ENCODE measurements around the gene DNASE2B.

DNA sequence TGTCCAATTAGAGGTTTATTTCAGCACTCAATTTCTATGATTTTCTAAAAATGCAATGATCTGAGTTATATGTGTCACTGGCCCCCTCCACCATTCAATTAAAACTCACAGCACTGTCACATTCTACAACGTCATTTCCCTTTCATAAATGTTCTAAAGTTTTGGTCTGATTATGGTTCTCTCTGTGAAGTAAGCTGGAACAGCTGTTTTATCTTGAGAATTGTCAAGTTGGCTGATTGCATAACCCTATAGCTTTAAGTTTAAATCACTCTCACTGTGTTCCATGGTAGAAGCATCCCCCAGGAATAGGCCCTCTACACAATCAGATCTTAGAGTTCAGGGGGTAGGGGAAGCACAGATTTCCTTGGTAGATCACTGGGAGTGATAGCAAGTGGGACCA lies 41.4 kb upstream of the DNASE2B start:
- TF ChIP-seq RCOR1 (IDR thresholded peaks at IDR 0.05; ENCODE audit: low read depth, low read length) (no peak), RARB (CRISPR knock-in tag; IDR thresholded peaks at IDR 0.05) (no peak), POLR2A (IDR thresholded peaks at IDR 0.05; ENCODE audit: low read length) (no peak), EP300 (IDR thresholded peaks at IDR 0.05) (no peak), CHD4 (IDR thresholded peaks at IDR 0.05; ENCODE audit: borderline replicate concordance) (no peak), JUNB (IDR thresholded peaks at IDR 0.05) (no peak), MAZ (IDR thresholded peaks at IDR 0.05; ENCODE audit: borderline replicate concordance, low read depth, low read length) (no peak), MAFK (IDR thresholded peaks at IDR 0.05; ENCODE audit: partially characterized antibody) (no peak)
- TF ChIP-seq, protein P1, sequence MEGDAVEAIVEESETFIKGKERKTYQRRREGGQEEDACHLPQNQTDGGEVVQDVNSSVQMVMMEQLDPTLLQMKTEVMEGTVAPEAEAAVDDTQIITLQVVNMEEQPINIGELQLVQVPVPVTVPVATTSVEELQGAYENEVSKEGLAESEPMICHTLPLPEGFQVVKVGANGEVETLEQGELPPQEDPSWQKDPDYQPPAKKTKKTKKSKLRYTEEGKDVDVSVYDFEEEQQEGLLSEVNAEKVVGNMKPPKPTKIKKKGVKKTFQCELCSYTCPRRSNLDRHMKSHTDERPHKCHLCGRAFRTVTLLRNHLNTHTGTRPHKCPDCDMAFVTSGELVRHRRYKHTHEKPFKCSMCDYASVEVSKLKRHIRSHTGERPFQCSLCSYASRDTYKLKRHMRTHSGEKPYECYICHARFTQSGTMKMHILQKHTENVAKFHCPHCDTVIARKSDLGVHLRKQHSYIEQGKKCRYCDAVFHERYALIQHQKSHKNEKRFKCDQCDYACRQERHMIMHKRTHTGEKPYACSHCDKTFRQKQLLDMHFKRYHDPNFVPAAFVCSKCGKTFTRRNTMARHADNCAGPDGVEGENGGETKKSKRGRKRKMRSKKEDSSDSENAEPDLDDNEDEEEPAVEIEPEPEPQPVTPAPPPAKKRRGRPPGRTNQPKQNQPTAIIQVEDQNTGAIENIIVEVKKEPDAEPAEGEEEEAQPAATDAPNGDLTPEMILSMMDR (IDR thresholded peaks at IDR 0.05) = no peak
- TF ChIP-seq, protein P2, sequence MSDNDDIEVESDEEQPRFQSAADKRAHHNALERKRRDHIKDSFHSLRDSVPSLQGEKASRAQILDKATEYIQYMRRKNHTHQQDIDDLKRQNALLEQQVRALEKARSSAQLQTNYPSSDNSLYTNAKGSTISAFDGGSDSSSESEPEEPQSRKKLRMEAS (IDR thresholded peaks at IDR 0.05) = no peak

Measured in A549 (cell line).